GM18508 (cell line): ENCODE data around the gene NUP93.
"Not testable (repeated sequence)": the region's sequence is repeated elsewhere in the genome, so short reads cannot be mapped to it uniquely, and the experiment has no call there.

Experiments used
- ATAC-seq: cut with Tn5 transposase; IDR thresholded peaks from one replicate; pipeline ENCODE4 v1.9.1; 2021; ENCODE audit warnings: moderate number of reproducible peaks; ENCODE audit not compliant: insufficient read depth, unreplicated experiment

NUP93 gene

DNA sequence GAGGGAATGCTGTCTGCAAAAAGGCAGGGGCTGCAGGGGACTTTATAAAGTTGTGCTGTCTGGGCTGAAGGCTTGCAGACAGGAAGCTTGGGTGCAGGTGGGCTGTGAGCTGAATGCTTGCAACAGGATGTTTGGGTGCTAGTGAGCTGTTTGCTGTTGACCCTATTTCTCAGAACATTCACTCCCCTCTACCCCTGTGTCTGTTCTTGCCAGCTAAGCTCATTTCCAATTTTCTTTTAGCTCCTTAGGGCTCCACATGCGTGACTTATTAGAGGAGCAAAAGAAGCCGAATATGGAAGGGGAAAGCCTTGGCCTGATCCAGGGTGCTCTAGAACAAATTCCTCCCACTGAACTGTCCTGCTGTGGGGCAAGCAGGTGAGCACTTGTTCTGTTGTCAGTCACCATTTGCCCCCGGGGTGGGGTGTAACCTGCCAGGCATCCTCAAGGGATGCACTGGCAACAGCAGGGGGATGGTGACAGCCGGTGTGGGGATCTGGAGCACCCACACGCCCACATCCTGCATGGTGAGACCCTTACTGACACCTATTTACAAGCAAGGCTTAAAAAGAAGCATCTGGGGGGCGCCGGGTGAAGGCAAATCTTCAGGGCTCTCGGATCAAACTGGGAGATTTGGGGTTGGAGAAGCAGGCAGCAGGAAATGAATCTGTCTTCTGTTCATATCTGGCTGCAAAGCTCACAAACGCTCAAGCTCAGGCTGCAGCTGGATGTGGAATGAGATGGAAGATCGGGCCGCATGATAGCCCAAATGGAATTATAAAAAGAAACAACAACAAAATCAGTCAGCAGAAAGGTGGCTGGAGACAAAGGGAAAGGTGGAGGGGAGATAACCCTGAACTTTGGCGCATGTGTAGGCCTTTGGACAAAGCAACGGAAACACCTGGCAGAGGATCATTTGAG is 21.1 kb upstream of the NUP93 start:
- ATAC-seq: no peak

DNA sequence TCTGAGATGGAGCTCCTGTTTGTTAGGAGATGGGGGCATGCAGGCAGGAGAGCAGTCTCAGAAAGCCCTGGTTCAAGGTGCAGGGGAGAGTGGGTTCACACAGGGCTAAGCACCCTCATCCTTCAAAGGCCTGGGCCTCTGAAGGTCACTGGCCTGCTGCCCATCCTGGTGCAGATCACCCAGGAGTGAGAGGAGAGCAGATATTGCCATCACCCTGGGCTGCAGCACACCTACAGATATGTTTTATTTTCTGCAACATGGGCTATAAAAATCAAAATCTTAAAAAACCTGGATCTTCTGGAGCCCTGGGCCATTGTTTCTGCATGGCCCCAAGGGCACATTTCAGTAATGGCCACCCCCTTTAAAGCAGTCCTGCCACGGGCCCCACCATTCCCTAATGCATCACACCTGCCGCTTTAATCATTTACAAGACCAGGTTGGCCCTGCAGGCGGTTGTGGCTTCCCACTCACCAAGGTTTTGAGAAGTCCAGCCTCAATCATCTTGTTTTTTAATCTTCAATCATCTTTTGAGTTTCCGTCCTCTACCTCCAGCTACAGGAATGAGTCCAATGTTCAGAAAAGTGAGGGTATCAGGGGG is 20.4 kb upstream of the NUP93 start:
- ATAC-seq: no peak

DNA sequence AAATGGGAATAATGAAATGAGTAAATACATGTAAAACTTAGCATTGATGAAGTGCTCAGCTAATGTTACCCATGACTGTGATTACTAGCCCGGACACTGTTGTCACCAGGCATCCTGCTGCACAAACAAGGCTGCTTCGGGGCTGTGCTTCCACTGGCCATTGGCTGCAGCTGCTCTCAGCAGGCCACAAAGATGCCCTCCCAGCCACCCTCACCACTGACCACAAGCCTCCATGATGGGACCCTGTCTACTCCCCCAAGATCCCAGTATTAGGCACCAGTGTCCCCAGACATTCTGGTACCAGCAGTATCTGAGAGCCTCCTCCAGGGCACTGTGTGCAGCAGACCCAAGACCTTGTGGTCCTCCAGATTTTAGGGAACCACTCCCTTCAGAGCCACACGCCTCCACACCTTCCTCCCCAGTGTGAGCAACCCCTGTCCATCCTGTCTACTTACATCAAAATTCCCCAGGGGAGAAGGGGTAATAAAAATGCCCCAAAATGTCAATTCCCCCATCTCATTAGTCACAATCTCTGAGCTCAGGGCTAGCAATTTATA is 19.7 kb upstream of the NUP93 start:
- ATAC-seq: no peak

DNA sequence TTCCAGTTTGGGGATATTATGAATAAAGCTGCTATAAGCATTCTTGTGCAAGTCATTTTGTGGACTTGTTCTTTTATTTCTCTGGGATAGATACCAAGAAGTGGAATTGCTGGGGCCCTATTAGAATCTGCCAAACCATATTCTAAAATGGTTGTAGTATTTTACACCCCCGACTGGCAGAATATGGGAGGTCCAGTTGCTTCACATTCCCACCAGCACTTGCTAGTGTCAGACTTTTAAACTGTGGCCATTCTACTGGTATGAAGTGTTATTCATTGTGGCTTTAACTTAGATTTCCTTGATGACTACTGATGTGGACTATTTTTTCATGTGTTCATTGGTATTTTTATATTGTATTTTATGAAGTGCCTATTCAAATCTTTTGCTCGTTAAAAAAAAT is 18.1 kb upstream of the NUP93 start:
- ATAC-seq: no peak

DNA sequence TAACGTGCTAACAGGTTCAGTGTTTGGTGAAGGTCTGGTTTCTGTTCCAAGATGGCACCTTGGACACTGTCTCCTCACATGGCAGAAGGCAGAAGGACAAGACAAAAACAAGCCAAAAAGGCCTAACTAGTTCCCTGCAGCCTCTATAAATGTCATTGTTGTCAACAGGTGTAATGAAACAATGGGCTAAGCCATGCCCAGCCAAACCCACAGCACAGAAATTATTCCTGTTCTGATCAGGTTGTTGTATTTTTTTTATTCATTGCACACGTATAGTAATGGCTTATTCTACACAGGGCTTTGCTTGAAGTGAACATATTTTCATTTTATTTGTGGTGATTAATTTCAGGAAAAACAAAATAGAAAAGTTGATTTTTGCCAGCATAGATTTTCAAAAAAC is 16.1 kb upstream of the NUP93 start:
- ATAC-seq: no peak

DNA sequence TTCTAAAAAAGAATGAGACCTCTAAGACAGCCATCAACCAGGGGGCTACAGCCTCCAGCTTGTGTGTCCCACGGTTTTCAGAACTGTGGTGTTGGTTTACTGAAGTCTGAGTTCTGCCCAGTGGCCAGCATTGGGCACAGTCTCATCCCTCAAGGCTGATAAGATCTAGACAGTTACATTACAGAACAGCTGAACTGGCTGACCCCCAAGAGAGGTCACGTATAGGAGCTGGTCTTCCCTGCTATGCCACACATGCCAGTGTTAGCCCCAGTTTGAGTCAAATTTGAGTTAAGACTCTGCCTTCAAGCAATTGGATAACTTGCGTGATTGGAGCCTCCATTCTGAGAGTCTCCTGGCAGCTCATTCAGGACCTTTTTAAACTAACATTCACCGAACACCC is 14.8 kb upstream of the NUP93 start:
- ATAC-seq: no peak

DNA sequence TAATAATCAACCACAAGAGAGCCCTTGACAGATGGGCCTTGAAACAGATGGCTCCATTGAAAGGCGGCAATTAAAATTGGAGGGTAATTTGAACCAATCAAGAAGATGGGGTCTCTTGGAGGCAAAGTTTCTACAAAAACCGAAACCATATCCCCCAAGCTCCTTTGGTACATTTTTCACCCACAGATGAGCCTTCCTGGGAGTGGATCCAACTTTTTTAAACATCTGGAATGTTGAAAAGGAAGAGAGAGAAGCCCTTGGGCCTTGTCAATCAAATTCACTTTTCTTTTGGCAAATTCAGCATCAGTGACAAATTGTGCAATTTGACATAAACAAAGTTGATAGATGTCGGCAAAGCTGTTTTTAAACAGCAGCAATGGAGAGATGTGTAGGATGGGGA is 13.2 kb upstream of the NUP93 start:
- ATAC-seq: no peak

DNA sequence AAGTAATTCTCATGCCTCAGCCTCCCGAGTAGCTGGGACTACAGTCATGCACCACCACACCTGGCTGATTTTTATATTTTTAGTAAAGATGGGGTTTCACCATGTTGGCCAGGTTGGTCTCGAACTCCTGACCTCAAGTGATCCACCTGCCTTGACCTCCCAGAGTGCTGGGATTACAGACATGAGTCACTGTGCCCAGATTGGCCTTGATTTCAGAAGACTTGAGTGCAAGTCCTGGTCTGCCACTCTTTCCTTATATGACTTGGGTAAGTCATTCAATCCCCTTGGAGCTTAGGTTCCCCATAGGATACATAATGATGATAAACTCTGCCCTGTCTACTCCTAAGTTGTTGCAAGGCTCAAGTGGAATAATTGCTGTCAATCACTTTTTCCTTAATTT is 12.4 kb upstream of the NUP93 start:
- not testable (repeated sequence) for ATAC-seq

DNA sequence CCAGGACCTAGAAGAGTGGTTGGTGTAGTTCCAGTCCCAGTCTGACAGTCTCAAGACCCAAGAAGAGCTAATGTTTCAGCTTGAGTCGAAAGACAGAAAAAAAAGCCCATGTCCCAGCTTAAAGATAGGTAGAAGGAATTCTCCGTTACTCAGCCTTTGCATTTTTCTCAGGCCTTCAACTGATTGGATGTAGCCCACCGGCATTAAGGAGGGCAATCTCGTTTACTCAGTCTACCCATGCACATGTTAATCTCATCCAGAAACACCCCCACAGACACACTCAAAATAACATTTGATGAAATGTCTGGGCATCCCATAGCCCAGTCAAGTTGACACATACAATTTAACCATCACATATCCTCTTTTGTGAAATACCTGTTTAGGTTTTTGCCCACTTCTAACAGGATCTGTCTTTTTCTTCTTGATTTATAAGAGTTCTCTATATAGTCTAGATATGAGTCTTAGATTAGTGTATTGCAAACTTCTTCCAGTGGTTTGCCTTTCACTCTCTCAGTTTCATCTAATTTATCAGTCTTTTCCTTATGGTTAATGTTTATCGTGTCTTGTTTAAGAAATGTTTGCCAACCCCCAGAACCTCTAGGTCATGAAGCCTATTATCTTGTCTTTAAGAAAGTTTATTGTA is 7.6 kb upstream of the NUP93 start:
- no peak for ATAC-seq

DNA sequence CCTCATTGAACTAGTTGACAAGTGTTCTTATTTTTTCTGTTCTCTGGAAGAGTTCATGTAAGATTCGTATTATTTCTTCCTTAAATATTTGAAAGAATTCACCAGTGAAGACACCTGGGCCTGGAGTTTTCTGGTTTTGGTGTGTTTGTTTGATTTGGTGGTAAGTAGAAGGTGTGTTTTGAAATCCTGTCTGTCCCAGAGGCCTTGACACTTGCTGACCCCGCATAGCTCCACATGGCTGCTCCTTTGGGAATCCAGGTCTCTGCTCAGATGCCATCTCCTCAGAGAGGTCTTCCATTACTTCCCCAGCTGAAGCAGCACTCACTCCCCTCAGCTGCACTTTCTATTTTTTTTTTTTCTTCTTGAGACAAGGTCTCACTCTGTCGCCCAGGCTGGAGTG is 5.7 kb upstream of the NUP93 start:
- ATAC-seq: no peak

DNA sequence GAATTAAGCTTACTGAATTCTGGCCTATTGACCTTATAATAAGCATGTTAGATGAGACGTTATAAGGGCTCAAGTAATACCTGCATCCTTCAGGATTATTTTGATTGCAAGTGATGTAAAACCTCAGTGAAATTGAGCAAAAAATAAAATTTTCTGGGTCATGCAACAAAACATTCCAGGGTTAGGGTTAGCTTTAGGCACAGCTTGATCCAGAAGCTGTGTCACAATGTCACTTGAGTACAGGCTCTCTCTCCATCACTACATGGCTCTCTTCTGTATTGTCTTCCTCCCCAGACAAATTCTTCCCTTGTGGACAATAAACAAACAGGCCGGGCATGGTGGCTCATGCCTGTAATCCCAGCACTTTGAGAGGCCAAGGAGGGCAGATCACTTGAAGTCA is 3.6 kb upstream of the NUP93 start:
- no peak for ATAC-seq

DNA sequence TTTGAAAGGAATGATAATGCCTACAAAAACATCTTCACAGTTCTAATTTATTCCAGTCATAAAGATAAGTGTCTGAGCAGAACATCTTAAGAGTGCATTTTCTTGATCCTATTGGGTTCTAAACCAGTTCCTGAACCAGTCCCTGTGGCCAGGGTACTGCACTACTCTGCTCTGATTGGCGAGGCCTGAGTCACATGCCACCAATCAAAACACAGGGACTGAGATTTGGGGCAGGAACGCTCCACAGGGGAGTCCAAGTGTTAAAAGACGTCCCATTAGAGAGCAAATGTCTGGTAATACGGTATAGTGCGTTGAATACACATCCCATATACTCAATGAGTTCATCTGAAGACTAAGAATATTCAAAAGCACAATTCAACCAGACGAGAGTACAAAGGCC is 3.0 kb upstream of the NUP93 start:
- ATAC-seq: no peak

DNA sequence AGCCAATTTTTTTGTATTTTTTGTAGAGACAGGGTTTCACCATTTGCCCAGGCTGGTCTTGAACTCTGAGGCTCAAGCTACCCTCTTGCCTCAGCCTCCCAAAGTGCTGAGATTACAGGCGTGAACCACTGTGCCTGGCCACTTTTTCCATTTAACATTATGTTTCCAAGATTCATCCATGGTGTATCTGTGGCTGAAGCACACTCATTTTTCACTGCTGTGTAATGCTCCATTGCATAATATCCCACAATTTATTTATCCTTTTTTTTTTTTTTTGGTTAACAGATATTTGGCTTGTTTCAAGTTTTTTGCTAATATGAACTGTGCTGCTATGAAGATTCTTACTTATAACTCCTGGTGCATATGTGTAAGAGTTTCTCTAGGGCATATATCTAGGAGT is 1.9 kb upstream of the NUP93 start:
- no peak for ATAC-seq

DNA sequence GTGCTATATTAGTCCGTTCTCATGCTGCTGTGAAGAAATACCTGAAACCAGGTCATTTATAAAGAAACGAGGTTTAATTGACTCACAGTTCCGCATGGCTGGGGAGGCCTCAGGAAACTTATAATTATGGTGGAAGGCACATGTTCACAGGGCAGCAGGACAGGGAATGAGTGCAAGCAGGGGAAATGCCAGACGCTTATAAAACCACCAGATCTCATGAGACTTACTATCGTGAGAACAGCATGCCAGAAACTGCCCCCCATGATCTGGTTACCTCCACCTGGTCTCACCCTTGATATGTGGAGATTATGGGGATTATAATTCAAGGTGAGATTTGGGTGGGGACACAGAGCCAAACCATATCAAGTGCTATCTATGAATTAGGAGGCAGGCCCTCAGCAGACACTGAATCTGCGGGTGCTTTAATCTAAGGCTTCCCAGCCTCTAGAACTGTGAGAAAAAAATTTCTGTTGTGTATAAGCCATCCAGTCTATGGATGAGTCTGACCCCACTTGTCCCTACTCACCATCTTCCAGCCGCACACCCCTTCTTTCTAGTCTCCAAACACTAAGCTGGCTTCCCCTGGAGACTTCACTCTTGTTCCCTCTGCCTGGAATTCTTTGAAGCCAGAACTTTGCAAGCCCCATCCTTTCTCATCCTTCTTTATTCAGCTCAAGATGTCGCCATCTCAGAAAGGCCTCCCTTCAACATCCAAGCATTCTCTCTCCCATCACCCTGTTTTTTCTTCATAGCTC is 772 bp upstream of the NUP93 start:
- ATAC-seq: no peak

DNA sequence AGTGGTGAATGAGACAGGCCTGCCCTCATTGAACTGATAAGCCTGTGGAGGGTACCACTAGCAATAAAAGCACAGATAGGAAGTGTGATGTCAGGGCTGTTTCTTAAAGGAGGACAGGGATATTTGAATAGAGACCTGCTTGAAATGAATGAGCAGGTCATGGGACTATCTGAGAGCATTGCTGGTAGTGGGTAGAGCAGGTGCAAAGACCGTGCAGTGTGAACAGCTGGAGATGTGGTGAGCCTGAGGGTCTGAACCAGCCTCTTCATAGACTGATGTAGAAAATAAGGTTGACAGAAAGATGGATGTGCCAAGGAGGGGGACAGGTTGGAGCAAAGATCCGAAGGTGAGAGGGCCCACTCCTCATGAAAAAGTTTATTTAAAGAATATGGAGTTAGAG is 2.4 kb downstream of the NUP93 start:
- ATAC-seq: peak; percentile 52

DNA sequence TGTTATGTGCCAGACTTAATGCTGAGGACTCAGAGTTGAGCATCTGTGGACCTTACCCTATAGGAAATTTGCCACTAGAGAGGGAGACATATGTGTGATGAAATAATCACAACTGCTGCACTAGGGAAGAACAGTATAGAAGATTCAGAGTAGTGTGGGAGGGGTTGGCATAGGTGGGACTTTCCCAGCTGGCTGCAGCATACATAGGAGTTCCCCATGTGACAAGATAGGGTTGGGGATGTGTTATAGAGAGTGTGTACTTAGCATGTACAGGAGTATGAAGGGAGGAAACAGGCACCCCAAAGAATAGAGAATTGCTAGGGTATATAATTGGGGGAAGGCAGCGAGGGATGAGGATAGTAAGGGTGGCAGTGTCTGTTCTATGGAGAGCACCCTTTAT is 2.9 kb downstream of the NUP93 start:
- ATAC-seq: no peak

DNA sequence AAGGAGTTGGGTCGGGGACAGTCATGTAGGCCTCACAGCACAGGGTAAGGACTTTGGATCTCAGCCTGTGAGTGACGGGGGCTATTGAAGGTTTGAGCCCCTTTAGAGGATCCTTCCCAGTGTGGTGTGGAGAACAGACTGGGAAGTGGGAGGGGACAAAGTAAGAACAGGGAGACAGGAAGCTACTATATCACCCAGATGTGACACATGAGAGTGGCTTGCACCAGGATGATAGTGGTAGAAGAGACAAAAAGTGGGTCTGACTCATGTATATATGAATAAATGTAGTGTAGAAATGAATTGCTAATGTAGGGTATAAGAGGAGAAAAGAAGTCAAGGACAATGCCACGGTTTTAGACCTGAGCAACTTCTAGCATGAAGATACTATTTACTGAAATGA is 4.5 kb downstream of the NUP93 start:
- no peak for ATAC-seq

DNA sequence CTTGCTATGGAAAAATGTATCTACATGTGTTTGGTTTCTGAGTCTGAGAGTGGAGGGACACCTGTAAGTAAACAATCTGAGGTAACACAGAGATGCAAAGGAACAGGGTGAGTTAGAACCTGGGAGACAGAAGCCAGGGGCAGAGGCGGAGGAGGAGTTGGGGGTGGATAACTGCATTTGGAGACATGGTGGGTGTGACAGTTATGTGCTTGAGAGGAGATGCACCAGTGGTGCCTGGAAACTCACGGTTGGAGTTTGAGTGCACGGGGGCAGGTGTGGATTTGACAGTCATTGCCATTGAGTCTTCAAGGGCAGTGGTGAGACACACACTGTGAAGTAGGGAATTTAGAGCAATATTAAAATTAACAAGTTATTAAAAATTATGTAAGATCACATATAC is 6.5 kb downstream of the NUP93 start:
- ATAC-seq: no peak

DNA sequence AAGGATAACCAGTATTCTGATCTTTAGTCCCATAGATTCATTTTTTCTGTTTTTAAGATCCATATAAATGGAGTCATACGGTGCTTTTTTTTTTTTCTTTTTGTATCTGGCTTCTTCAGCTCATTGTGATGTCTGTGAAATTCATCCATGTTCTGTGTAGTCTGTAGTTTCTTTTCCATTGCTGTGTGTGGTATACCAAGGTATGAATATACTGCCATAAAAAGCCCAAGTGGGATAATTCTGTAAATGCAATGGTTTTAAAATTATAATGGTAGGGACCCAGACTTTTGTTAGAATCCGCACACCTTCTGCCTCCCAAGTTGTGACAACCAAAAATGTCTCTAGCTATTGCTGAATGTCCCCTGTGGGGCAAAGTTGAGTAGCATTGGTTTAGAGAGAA is 7.6 kb downstream of the NUP93 start:
- no peak for ATAC-seq

DNA sequence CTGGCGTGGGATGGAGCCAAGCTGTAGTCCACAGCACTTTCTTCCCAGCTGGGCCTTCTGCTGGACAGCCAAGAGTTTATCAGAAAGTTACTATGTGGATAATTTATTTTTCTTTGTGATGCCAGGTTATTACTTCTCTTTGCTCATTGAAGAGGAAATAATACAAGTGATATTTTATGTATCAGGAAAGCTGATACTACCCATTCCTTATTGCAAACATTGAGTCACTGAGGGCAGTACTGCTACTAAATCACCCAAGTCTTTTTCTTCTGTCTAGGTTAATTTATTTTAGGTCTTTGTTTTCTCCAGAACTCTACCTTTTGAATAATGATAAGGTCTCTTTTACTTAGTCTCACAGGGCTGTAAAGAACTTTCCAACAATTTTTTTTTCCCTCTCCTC is 8.3 kb downstream of the NUP93 start:
- ATAC-seq: no peak

DNA sequence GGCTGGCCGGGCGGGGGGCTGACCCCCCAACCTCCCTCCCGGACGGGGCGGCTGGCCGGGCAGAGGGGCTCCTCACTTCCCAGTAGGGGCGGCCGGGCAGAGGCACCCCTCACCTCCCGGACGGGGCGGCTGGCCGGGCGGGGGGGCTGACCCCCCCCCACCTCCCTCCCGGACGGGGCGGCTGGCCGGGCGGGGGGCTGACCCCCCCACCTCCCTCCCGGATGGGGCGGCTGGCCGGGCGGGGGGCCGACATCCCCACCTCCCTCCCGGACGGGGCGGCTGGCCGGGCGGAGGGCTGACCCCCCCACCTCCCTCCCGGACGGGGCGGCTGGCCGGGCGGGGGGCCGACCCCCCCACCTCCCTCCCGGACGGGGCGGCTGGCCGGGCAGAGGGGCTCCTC is 9.4 kb downstream of the NUP93 start:
- not testable (repeated sequence) for ATAC-seq
